Liver (tissue), 9 donors: ENCODE results near the gene MPST. TPM values are rescaled to one million over a fixed set of nuclear protein-coding genes. Genes with fewer than 3 reads are reported as not detected.

ENCODE experiments used
- DNase-seq: peaks from one replicate; pipeline ENCODE4 v3.0.0-alpha.2; 2017; ENCODE audit warnings: low spot score
- H3K27ac ChIP-seq, 2 donors: one replicate each; pipeline ENCODE4 v1.7.0; 2013; ENCODE audit warnings: inconsistent platforms in 2 of 2, low read length in 2 of 2, control low read depth in 1 of 2, low read depth in 1 of 2, mild to moderate bottlenecking in 1 of 2
- H3K27me3 ChIP-seq, 4 donors: one replicate each; pipeline versions ENCODE4 v1.6.1 to v1.7.0; 2013; ENCODE audit warnings: low read length in 3 of 4, inconsistent platforms in 1 of 4, mild to moderate bottlenecking in 1 of 4, moderate library complexity in 1 of 4; ENCODE audit not compliant: control insufficient read depth in 4 of 4, insufficient read depth in 4 of 4
- H3K36me3 ChIP-seq, 4 donors: one replicate each; pipeline versions ENCODE4 v1.6.1 to v1.7.0; 2013; ENCODE audit warnings: low read length in 3 of 4, mild to moderate bottlenecking in 3 of 4, low read depth in 1 of 4, moderate library complexity in 1 of 4; ENCODE audit not compliant: control insufficient read depth in 4 of 4, insufficient read depth in 3 of 4
- H3K4me1 ChIP-seq, 4 donors: one replicate each; pipeline versions ENCODE4 v1.6.1 to v1.7.0; 2013; ENCODE audit warnings: low read length in 3 of 4, mild to moderate bottlenecking in 3 of 4, moderate library complexity in 1 of 4; ENCODE audit not compliant: control insufficient read depth in 4 of 4, insufficient read depth in 4 of 4
- H3K4me3 ChIP-seq, 3 donors: one replicate each; pipeline versions ENCODE4 v1.6.1 to v1.7.0; 2013; ENCODE audit warnings: low read length in 3 of 3, control low read depth in 1 of 3, low read depth in 1 of 3, mild to moderate bottlenecking in 1 of 3
- H3K9ac ChIP-seq, 2 donors: one replicate each; pipeline ENCODE4 v1.7.0; 2013; ENCODE audit warnings: low read length in 2 of 2, mild to moderate bottlenecking in 2 of 2, moderate library complexity in 2 of 2, control low read depth in 1 of 2, low read depth in 1 of 2
- H3K9me3 ChIP-seq, 4 donors: one replicate each; pipeline versions ENCODE4 v1.6.1 to v1.7.0; 2013; ENCODE audit warnings: low read length in 3 of 4; ENCODE audit not compliant: control insufficient read depth in 4 of 4
- ATF3 ChIP-seq: IDR thresholded peaks from 2 replicates; pipeline ENCODE4 v1.6.1; 2016; ENCODE audit warnings: antibody characterized with exemption
- CTCF ChIP-seq: fragments of 150-350 bp; IDR thresholded peaks from 2 replicates; pipeline ENCODE4 v1.5.1; 2017; ENCODE audit warnings: improper control_type of control experiment, low read depth, low read length; ENCODE audit not compliant: missing input control
- FOXA1 ChIP-seq: IDR thresholded peaks from 2 replicates; pipeline ENCODE4 v1.6.1; 2016; ENCODE audit warnings: antibody characterized with exemption
- FOXA2 ChIP-seq: IDR thresholded peaks from 2 replicates; pipeline ENCODE4 v1.6.1; 2016; ENCODE audit warnings: antibody characterized with exemption
- GABPA ChIP-seq, 2 donors: IDR thresholded peaks in 1 of 2; conservative IDR thresholded peaks in 1 of 2; 2 replicates each; pipeline ENCODE4 v1.6.1; 2016; ENCODE audit warnings: antibody characterized with exemption in 2 of 2, mild to moderate bottlenecking in 1 of 2, moderate library complexity in 1 of 2
- HNF4A ChIP-seq, 2 donors: conservative IDR thresholded peaks; 2 replicates each; pipeline ENCODE4 v1.6.1; 2016; ENCODE audit warnings: antibody characterized with exemption in 2 of 2, mild to moderate bottlenecking in 2 of 2
- HNF4G ChIP-seq: IDR thresholded peaks from 2 replicates; pipeline ENCODE4 v1.6.1; 2016; ENCODE audit warnings: antibody characterized with exemption
- JUND ChIP-seq, 2 donors: IDR thresholded peaks; 2 replicates each; pipeline ENCODE4 v1.6.1; 2016; ENCODE audit warnings: antibody characterized with exemption in 2 of 2
- NR2F2 ChIP-seq: IDR thresholded peaks from 2 replicates; pipeline ENCODE4 v1.6.1; 2016; ENCODE audit warnings: antibody characterized with exemption
- RAD21 ChIP-seq, 2 donors: IDR thresholded peaks; 2 replicates each; pipeline ENCODE4 v1.6.1; 2016; ENCODE audit warnings: antibody characterized with exemption in 2 of 2, mild to moderate bottlenecking in 2 of 2
- REST ChIP-seq: IDR thresholded peaks from 2 replicates; pipeline ENCODE4 v1.6.1; 2016; ENCODE audit warnings: antibody characterized with exemption, mild to moderate bottlenecking
- RXRA ChIP-seq, 2 donors: IDR thresholded peaks; 2 replicates each; pipeline ENCODE4 v1.6.1; 2017 to 2018; ENCODE audit warnings: antibody characterized with exemption in 2 of 2, mild to moderate bottlenecking in 1 of 2
- SP1 ChIP-seq: IDR thresholded peaks from 2 replicates; pipeline ENCODE4 v1.6.1; 2018; ENCODE audit warnings: antibody characterized with exemption, mild to moderate bottlenecking
- TAF1 ChIP-seq: conservative IDR thresholded peaks from 2 replicates; pipeline ENCODE4 v1.6.1; 2016; ENCODE audit warnings: antibody characterized with exemption, mild to moderate bottlenecking
- WGBS: extraction: QIAGEN DNeasy Blood & Tissue Kit; methylation state at CpG from one replicate; pipeline ENCODE4 v1.1.7; 2013; 5-methylcytosine and 5-hydroxymethylcytosine counted together
- polyA plus RNA-seq, 2 donors: library from polyadenylated mRNA; stranded (reverse) in 1 of 2; unstranded in 1 of 2; fragments of 200-250 nt in 1 of 2; fragments of >200 nt in 1 of 2; fragmentation: Nextera tagmentation in 1 of 2; extraction: Ambion mirVana in 1 of 2; gene quantifications; one replicate each; pipeline versions ENCODE4 v1.2.1 to v1.2.3, GENCODE V29; 2013 to 2015
- total RNA-seq, 2 donors: library from RNA; depleted of rRNA; stranded (reverse); fragments of >200 nt; gene quantifications; one replicate each; pipeline ENCODE4 v1.2.3, GENCODE V29; 2014
- donor health status: healthy.
- donor health status: healthy.
- donor health status: healthy.
- donor health status: healthy.
- donor health status: healthy.

Gene MPST
- total and polyA plus RNA-seq, 4 donors: 124 to 277 (median 199) TPM

- H3K27me3 ChIP-seq: no peaks in the 10 kb centered on the region
- H3K4me1 ChIP-seq: peaks cover 15 to 35% (median 19%) of the 10 kb centered on the region in 4 donors
- no peak for DNase-seq
- H3K9me3 ChIP-seq: no peaks in the 10 kb centered on the region
- H3K4me3 ChIP-seq: no peak overlapping the region
- no peak overlapping the region for H3K27ac ChIP-seq
- TF ChIP-seq SP1 (peak; percentile 10), CTCF (no peak), NR2F2 (peak; percentile 24), RAD21 (IDR thresholded peaks at IDR 0.05) (no peak), REST (no peak), HNF4A (conservative IDR thresholded peaks at IDR 0.05) (no peak), FOXA1 (no peak), HNF4G (no peak), TAF1 (no peak)
- no peaks in the 10 kb centered on the region for H3K36me3 ChIP-seq
- H3K9ac ChIP-seq: no peak overlapping the region
- 71% methylated on average over 2 of the region's 2 CpGs for WGBS
These were observed 11.2 kb upstream of the MPST start for GRCh38 chr22:37008365-37008764.

- Histone ChIP-seq H3K9ac (no peak overlapping the region), H3K27ac (no peak overlapping the region), H3K36me3 (no peaks in the 10 kb centered on the region), H3K27me3 (no peaks in the 10 kb centered on the region), H3K4me3 (no peak overlapping the region), H3K9me3 (no peaks in the 10 kb centered on the region), H3K4me1 (peaks cover 17 to 45% (median 28%) of the 10 kb centered on the region in 4 donors)
- no peak for TF ChIP-seq ATF3
- TF ChIP-seq TAF1: no peak
- no peak for TF ChIP-seq NR2F2
- no peak for TF ChIP-seq FOXA2
- no peak for TF ChIP-seq HNF4A (conservative IDR thresholded peaks at IDR 0.05)
- no peak for TF ChIP-seq JUND (IDR thresholded peaks at IDR 0.05)
- TF ChIP-seq GABPA (IDR thresholded peaks at IDR 0.05 in 1 of 2, conservative IDR thresholded peaks at IDR 0.05 in 1 of 2): no peak
- TF ChIP-seq REST: no peak
- no peak for TF ChIP-seq RXRA (IDR thresholded peaks at IDR 0.05)
- TF ChIP-seq CTCF: no peak
- TF ChIP-seq HNF4G: no peak
- DNase-seq: no peak
- 90% methylated on average over 2 of the region's 2 CpGs for WGBS
These were observed 10.1 kb upstream of the MPST start for GRCh38 chr22:37009490-37009889.
